GM18499 (cell line): ENCODE data around the gene CMSS1.
"Not testable (repeated sequence)": the region's sequence is repeated elsewhere in the genome, so short reads cannot be mapped to it uniquely, and the experiment has no call there.

Experiments
- ATAC-seq: cut with Tn5 transposase; IDR thresholded peaks from one replicate; pipeline ENCODE4 v1.9.1; 2021; ENCODE audit warnings: moderate number of reproducible peaks; ENCODE audit not compliant: insufficient read depth, unreplicated experiment

The CMSS1 gene

DNA sequence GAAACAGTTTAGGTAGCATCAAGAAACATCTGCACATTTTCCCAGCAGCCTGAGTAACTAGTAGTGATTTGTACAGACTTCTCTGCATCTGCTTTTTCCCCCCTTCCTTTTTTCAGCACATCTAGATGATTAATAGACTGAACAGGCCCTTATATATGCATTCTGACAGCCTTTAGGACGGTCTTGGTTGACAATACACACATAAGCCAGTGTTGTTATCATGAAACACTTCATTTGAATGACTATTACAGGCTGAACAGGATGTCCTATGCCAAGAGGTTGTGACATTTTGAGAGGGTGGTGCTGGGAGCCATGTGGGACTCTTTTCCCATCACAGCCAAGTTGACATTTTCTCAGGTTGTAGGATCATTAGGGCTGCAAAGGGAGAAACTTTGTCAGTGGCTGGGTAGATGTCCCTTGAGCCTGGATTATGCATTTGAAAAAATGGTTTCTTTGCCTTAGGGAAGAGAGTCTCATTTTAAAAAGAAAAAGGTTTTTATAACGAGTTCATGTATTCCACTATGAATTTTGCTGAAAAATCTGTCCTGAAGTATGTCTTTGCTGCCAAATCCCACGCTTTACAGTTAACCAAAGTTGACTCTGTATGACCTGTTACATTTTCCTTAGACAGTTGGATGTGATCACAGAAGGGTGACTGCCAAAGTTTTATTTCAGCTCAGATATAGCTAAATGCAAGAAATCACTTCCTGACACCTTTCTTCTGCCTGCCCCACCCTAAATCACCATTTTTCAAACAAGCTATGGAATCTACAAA is 223.0 kb downstream of the CMSS1 start:
- ATAC-seq: no peak

DNA sequence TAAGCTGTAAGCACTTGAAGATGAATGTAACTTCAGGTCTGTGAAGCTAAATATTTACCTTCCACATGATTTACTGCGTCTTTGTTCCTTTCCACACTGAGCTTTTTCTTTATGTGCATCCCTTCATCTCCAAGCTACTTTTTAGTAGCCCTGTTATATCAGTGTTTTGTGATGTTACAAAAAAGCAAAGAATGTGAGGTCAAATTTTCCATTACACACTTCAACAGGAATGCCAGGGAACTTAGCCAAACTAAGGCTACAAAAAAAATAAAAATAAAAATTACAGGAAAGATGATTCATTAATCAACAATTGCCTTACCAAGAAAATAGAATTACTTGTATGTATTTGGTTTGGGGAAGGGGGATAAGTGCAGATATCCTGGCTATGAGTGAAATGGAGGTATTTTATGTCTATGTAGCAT is 223.7 kb downstream of the CMSS1 start:
- no peak for ATAC-seq

DNA sequence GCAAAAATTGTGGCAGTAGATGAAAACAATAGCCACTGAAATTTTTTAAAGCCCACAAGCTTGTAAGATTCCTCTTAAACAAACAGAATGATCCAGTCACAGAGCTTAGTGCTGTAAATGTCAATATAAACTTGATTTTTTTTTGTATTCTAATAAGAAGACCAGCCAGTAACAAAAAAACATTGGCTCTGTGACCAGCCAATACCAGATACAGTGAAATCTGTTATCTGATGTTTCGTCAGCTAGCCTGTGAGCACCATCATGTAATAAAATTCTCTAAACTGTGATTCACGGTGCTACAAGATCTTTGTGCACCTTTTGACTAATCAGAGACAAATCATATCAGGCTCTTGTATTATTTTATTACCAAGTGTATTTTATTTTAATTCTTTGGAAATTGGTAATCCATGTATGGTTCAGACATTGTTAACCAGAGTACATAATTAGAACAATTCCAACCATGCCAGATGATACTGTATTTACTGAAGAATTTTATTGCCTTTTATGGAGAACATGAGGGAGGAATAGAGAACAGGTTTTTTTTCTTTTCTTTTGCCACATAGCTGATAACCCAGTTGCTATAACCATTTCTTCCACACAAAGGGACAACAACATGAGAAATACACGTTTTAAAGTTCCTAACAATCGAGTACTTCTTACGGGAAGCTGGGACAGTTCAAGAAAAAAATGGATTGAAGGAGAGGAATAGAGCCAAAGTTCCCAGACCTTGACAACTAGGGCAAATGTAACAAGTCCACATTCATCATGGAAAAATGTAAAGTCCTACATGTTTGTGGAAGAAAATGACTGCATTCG is 224.7 kb downstream of the CMSS1 start:
- no peak for ATAC-seq

DNA sequence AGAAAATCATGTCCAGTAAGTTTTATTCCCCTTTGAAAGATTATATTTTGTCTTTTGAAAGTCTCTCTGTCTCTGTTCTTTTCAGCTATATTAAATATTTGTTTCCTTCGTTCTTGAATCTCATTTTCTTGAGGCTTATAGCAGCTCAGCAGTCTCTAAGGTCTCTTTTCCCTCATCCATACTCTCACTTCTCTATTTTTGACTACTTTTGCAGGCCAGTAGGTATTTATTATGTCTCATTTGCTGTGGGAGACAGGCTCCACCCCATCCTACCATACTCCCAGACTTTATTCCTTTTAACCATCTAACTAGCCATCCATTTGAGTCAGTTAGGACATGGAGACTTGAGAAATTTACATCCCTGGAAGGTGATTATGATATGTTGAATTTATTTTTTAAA is 225.6 kb downstream of the CMSS1 start:
- ATAC-seq: no peak

DNA sequence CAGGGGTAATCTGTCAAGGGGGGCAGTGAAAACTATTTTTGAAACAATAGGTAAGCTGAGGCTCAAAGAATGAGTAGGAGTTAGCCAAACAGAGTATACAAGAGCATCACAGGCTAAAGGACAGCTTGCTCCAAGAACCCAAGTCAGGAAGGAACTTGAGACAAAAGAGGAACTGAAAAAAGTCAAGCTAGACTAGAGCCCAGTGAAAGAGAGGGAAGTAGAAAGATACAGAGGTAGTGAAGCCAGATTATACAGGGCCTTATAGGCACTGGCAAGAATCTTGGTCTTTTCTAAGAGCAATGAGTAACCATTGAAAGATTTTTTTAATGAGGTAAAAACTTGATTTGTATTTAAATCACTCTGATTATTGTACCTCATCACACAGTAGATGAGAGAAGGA is 226.7 kb downstream of the CMSS1 start:
- ATAC-seq: peak; percentile 86

DNA sequence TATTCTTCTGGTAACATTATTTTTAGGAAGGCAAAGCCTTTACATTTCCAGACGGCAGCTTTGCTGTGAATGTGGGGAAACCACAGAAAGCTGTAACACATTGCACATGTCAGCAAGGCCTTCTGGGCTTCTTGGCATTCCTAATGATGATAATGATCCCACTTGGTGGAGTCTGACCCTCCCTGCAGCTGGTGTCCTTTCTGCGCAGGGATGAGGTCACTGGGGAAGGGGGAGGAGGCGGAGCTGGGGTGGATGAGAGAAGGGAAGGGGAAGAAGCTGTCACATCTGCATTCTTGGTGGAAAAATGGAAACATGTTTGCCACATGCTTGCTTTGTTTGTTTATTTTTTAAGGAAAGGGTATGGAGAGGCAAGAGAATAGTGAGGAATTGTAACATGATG is 228.0 kb downstream of the CMSS1 start:
- no peak for ATAC-seq

DNA sequence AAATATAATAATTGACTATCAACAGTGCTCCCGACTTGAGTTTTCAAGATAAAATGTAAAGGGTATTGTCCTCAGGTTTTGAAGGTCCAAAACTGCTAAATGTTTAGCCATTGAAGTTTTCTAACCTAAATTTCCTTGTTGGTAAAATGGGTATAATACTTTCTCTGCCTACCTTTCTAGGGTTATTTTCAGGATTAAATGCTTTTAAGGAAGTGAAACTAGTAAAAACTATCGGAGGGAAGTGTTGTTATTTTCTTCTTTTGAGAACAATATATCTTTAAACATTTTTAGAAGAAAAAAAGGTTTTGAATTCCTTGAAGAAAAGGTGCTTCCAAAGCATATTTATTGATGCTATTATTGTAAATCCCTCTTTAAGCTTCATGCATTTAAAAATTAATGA is 229.3 kb downstream of the CMSS1 start:
- ATAC-seq: no peak

DNA sequence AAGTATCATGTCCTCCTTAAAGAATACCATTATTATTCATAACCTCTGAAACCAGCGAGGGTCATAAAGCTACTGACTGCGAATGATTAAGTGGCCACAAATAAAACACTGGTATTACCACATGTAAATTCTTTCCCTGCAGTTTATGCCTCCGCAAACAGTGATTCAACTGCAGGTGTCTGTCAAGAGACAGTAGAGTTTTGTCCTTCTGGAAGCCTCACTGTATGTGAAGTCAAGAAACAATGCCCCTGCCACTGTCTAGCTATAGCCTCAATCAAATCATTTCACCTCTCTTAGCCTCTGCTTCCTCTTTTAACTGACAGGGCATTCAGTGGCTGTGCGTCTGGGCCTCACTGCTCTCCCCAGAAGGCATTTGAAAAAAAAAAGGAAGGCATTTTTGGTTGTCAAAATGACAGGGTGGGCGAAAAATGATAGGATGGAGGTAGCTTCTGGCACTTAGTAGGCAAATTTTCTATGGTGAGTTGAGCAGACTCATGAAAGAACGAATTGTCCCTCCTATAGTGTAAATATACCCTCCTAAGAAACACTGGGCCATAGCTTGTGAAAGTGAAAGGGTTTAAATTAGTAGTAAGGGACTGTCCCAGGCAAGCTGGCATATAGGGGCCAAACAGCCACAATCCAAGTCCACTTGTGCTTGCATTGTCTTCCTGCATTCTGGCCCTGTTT is 229.9 kb downstream of the CMSS1 start:
- peak; percentile 59 for ATAC-seq

DNA sequence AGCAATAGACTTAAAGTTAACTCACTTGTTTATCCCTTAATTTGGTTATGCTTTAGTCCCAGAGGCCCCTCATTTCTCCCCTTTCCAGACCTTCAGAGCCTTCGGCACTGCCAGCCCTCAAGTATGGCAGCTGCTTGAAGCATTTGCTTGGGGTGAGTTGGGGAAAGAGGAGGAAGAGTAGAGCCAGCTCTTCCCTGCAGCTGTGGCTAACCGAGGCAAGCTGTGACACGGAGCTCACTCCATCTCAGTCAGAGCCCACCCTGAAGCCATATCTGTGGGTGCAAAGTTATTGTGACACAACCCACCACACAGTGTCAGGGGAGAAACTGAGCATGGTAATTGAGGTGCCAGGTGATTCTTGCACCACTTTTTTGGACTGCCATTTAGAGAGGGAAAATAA is 230.6 kb downstream of the CMSS1 start:
- no peak for ATAC-seq

DNA sequence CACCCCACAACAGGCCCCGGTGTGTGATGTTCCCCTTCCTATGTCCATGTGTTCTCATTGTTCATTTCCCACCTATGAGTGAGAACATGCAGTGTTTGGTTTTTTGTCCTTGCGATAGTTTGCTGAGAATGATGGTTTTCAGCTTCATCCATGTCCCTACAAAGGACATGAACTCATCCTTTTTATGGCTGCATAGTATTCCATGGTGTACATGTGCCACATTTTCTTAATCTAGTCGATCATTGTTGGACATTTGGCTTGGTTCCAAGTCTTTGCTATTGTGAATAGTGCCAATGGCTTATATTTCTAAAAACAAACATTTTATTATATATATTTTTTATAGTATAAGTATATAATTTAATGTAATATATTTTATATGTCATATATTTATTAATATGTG is 233.9 kb downstream of the CMSS1 start:
- not testable (repeated sequence) for ATAC-seq

DNA sequence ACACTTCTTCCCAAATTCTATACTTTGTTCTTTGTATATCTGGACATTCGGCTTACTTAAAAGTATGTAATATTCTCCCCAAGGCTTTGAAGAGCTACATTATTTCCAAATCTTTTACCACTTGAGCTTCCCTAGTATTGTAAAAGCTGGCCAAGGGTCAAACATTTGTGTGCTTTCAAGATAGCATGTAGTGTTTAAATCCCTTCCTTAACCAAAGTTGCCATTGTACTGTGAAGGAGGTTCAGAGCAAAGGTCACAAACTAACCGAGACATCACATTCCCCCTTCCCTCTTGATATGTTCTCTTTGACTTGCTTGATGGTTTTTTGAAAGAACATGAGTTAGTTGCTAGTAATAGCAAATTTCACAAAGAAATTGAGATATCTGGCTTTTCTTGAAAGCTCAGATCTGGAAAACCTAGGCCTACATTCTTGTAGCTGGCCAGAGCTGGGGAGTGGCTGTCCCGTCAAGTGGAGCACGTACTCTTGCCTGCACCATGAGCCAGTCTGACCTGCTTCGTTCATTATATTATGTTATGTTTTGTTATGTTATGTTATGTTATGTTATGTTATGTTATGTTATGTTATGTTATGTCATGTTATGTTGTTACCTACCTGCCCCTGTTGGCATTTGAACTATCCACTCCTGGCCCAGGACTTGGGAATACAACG is 236.4 kb downstream of the CMSS1 start:
- no peak for ATAC-seq

DNA sequence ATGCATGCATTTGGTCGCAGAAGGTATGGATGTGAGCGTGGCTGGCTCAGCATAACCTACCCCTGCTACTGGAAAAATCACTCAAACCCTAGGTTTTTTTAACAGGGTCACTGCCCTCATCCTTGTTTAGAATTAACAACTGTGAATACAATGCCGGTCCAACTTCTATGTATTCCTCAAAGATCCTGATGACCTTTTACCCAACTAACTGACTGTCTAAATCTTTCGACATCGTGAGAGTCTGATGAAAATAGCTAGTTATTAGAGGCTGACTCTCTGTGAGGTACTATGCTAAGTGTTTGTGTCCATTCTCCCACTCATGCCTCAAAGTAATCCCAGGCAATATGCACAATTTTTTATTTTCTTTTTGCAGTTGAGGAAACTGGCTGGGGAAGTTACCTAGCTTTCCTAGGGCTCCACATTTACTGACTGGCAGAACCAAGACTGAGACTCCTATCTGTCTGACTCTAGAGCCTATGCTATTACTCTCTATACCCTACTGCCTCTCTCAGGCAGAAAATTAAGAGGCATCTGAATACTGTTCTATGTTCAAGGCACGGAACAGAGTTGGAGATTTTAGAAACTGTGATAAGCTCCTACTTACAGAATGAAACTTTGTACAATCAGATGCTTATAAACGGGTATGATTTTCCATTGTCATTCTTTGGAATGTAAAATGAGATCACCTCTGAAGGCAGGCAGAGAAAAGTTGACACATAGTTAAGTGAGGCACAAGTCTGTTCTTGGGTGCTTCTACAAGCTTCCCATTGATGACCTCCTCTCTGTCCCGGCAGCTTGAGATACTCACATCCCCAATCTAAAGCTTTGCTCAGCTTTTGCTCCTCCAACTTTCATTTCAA is 240.3 kb downstream of the CMSS1 start:
- no peak for ATAC-seq

DNA sequence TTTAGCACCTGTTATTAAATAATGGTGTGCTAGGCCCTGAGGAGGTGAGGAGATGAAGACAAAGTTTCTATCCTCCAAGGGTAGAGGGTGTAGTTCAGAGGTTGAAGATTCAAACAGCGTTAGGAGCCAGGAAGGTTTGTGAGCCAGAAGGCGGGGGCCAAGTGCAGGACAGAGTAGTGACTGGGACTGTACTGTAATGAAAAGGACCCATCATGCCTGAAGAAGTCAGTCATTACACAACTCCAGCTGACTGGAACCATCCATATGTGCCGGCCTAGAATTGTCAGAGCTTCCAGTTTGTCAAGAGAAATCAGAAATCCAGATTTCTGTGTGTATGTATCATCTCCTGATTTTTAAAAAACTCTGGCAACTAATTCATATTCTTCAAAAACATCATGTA is 241.8 kb downstream of the CMSS1 start:
- ATAC-seq: no peak

DNA sequence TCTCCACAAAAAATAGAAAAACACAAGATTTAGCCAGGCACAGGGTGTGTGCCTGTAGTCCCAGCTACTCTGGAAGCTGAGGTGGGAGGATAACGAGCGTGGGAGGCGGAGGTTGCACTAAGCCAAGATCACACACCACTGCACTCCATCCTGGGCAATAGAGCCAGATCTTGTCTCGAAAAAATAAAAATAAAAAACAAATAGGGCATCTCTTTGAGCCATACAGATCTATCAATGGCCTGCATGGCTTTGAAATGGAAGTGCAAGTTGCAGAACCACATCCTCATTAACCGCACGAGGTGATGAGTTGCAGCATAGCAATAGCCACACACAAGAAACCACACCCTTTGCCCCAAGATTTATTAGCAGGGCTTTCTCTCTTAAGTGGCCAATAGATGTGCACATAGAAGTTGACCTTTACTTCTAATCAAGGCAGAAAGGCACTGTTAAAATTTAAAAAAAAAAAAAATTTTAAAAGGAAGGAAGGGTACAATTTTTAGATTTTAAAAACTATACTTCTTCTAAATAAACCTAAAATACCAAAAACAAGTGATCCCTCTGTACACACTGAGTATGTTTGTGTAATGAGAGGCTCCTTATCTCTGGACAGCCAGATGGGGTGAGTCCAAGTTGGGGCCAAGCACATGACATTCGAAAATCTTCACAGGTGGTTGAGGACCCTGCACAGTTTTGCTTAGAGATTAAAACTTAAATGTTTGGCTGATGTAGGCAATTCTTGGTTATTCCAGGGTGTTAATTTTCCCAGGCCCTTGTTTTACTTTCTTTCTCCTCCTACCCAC is 243.2 kb downstream of the CMSS1 start:
- ATAC-seq: peak; percentile 89

DNA sequence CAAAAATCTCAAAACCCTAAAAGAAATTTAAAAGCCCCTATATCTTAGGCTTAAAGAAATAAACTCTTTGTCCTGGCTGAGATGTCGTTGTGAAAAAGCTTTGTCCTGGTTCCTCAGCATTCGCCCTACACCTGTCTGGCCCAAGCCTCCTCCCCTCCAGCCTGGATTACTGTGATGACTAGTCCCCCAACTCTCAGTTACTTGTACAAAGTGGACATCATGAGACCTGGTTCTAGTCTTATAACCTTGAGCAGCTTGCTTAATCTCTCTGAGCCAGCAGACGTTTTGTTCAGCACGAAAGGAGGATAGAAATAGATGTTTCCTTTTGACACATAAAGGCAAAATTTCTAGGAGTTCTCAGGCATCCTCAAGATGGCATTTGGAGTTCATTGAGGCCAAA is 245.0 kb downstream of the CMSS1 start:
- no peak for ATAC-seq

DNA sequence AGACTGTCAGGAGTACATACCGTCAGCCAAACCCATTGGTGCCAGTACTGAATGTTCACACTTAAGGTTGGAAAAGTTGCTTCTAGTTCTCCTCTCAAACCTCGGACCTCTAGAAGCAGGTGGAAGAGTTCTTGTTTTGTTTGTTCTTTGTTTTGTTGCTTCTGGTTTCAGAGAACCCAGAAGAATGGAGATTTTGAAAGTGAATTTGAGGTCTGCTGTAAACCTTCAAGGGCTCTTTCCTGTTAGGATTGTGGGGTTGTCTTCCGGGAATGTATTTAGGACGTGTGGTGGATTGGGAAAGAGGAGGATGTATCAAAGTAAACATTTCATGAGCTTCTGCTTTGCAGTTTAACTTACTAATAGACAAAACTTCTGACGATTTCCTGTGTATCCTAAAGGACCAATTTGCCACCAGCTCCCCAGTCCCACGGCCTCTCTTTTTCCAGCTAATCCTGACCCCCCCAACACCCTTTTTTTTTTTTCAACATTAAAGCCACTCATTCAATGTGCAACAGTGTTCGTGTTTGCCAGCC is 246.3 kb downstream of the CMSS1 start:
- ATAC-seq: no peak

DNA sequence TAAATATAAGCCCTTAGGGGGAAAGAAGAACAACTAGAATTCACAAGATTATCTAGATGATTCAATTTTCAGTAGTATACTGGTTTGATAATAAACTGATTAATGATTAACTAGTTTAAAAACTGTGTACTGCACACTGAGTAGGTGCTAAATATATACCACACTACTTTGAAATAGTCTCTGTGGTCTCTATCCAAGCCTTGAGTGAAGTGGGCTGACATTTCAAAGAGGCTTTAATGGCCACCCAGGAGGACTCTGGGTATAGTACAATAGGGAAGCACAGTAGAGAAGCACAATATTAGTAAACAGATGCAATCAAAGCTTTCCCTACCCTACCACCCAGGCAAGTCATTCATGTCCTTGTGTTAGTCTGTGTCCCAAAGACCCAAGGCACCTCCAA is 249.9 kb downstream of the CMSS1 start:
- ATAC-seq: no peak

DNA sequence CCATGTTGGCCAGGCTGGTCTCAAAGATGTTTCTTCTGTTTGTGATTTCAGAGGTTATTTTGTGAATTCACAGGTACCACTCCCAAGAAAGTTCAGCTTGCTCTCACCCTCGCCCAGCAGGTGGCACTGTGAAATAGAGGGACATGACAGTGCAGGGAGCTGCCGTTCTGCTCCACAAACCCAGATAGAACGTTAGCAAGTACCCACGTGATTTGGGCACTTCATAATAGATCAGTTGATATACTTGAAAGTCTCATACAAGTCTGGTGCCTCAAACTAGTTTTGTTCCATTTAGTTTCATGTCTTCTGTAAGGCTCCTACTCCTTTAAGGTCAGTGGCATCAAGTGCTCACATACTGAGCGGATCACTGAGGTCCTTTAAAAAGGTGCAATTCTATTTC is 251.2 kb downstream of the CMSS1 start:
- peak; percentile 44 for ATAC-seq

DNA sequence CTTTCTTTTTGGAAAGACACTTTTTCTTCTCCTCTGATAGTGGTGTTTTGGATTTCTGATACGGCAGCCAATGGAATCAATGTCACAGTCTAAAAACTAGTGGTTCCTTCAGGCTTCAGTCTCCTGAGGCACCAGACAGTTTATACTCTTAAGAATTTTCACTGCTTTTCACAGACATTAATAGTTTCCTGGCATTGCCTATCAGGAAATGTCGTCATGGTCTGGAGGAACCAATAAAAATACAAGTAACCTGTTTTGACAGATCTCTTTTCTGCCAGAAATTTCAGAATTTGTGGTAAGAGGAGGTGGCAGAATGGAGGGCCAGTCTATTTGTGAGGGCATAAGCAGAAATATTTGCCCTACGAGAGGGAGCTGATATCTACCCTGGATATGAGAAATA is 251.8 kb downstream of the CMSS1 start:
- no peak for ATAC-seq
